ENCODE measurements around the gene DDIAS. TPM values are rescaled to one million over a fixed set of nuclear protein-coding genes. Genes with fewer than 3 reads are reported as not detected.
"Not testable (repeated sequence)": the region's sequence is repeated elsewhere in the genome, so short reads cannot be mapped to it uniquely, and the experiment has no call there.

The DDIAS gene, protein sequence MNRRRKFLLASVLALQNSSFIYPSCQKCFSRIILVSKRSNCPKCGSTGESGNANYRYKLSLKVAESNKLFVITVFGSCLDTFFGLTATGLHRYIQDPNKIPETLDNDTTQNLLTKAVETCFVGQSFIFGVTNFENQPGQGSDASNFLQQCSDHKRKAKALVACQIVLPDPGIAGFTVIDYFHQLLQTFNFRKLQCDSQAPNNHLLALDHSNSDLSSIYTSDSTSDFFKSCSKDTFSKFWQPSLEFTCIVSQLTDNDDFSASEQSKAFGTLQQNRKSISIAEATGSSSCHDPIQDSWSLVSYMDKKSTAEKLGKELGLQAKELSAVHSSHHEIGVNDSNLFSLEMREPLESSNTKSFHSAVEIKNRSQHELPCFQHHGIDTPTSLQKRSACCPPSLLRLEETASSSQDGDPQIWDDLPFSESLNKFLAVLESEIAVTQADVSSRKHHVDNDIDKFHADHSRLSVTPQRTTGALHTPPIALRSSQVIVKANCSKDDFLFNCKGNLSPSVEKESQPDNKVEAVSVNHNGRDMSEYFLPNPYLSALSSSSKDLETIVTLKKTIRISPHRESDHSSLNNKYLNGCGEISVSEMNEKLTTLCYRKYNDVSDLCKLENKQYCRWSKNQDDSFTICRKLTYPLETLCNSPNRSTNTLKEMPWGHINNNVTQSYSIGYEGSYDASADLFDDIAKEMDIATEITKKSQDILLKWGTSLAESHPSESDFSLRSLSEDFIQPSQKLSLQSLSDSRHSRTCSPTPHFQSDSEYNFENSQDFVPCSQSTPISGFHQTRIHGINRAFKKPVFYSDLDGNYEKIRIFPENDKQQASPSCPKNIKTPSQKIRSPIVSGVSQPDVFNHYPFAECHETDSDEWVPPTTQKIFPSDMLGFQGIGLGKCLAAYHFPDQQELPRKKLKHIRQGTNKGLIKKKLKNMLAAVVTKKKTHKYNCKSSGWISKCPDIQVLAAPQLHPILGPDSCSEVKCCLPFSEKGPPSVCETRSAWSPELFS
- total RNA-seq (under 1 TPM in 3 of 4 donors, not detected in 1; 0.16 to 0.71 (median 0.41) TPM), polyA plus RNA-seq (1 to 10 TPM in 1 of 3 donors, under 1 TPM in 2; 0.60 to 3.1 (median 0.92) TPM)

- peaks cover 0 to 31% (median 26%) of the 10 kb centered on the region in 4 donors for H3K4me1 ChIP-seq
- H3K27ac ChIP-seq = peak within 1 kb of the TSS; percentile 87 to 96 (median 94)
- peak; percentile 98 for DNase-seq
- intact Hi-C loops (cut with DNase I) = loop anchor here (2.0 to 10.0 kb wide), 5 partner anchors 171 to 913 kb away; partner anchors contain the start of genes PCF11 and RAB30
- 0 to 1% methylated on average over 49 of the region's 49 CpGs for WGBS, 2 donors
- H3K27me3 ChIP-seq = no peaks in the 10 kb centered on the region
- H3K4me3 ChIP-seq = peak within 1 kb of the TSS; percentile 57 to 70 (median 60)
- H3K36me3 ChIP-seq = no peaks in the 10 kb centered on the region
- H3K9me3 ChIP-seq = no peaks in the 10 kb centered on the region
- TF ChIP-seq POLR2AphosphoS5 (IDR thresholded peaks at IDR 0.05) = peak; percentile 88 to 98 (median 90)
- TF ChIP-seq EP300 (IDR thresholded peaks at IDR 0.05) = peak in 1 of 4 donors; percentile 38
- TF ChIP-seq POLR2A (IDR thresholded peaks at IDR 0.05) = peak; percentile 61 to 66
- TF ChIP-seq, protein P1, sequence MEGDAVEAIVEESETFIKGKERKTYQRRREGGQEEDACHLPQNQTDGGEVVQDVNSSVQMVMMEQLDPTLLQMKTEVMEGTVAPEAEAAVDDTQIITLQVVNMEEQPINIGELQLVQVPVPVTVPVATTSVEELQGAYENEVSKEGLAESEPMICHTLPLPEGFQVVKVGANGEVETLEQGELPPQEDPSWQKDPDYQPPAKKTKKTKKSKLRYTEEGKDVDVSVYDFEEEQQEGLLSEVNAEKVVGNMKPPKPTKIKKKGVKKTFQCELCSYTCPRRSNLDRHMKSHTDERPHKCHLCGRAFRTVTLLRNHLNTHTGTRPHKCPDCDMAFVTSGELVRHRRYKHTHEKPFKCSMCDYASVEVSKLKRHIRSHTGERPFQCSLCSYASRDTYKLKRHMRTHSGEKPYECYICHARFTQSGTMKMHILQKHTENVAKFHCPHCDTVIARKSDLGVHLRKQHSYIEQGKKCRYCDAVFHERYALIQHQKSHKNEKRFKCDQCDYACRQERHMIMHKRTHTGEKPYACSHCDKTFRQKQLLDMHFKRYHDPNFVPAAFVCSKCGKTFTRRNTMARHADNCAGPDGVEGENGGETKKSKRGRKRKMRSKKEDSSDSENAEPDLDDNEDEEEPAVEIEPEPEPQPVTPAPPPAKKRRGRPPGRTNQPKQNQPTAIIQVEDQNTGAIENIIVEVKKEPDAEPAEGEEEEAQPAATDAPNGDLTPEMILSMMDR (IDR thresholded peaks at IDR 0.05) = no peak
Observed at GRCh38 chr11:82901165-82901921, at the start of gene DDIAS. Gene DDIAS, plus strand, starts transcription at chr11:82901736. Its CDS starts 13,003 bp downstream, at chr11:82914739.

DNA sequence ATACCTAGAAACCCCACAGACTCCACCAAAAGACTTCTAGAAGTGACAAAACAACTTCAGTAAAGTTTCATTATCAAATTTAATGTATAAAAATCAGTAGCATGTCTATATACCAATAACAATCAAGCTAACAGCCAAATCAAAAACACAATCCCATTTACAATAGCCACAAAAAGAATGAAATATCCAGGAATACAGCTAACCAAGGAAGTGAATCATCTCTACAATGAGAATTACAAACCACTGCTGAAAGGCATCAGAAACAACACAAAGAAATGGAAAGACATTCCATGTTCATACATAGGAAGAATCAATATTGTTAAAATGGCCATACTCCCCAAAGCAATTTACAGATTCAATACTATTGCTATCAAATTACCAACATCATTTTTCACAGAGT, 47.3 kb upstream of the DDIAS start:
- Histone ChIP-seq H3K27ac (no peak overlapping the region), H3K4me1 (peaks cover 0 to 11% (median 6%) of the 10 kb centered on the region in 4 donors), H3K9me3 (no peaks in the 10 kb centered on the region), H3K27me3 (no peaks in the 10 kb centered on the region), H3K36me3 (peaks cover 0 to 6% (median 0%) of the 10 kb centered on the region in 4 donors), H3K4me3 (no peak overlapping the region)
- intact Hi-C loops (cut with DNase I) = no loop called here
- no peak for DNase-seq
- TF ChIP-seq, protein P1 (IDR thresholded peaks at IDR 0.05) = no peak

DNA sequence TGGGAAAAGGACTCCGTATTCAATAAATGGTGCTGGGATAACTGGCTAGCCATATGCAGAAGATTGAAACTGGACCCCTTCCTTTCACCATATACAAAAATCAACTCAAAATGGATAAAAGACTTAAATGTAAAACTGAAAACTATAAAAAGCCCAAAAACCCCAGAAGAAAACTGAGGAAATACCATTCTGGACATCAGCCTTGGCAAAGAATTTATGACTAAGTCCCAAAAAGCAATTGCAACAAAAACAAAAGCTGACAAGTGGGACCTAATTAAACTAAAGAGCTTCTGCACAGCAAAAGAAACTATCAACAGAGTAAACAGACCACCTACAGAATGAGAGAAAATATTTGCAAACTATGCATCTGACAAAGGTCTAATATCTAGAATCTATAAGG, 46.6 kb upstream of the DDIAS start:
- DNase-seq; H3K4me3 ChIP-seq; H3K27me3 ChIP-seq; intact Hi-C loops (cut with DNase I); H3K27ac ChIP-seq; H3K9me3 ChIP-seq; H3K36me3 ChIP-seq: not testable (repeated sequence)
- 96 to 100% methylated on average over 1 of the region's 1 CpG for WGBS, 2 donors
- peaks cover 0 to 11% (median 6%) of the 10 kb centered on the region in 4 donors for H3K4me1 ChIP-seq

DNA sequence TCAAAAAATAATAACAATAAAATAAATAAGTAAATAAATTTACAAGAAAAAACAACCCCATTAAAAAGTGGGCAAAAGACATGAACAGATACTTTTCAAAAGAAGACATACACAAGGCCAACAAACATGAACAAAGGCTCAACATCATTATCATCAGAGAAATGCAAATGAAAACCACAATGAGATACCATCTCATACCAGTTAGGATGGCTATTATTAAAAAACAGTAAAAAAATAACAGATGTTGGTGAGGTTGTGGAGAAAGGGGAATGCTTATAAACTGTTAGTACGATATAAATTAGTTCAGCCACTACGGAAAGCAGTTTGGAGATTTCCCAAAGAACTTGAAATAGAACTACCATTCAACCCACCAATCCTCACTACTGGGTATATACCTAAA, 45.9 kb upstream of the DDIAS start:
- WGBS, 2 donors = 96% methylated on average over 2 of the region's 2 CpGs
- intact Hi-C loops (cut with DNase I) = no loop called here
- DNase-seq = no peak
- no peak overlapping the region for H3K4me3 ChIP-seq
- H3K27me3 ChIP-seq = no peaks in the 10 kb centered on the region
- no peaks in the 10 kb centered on the region for H3K36me3 ChIP-seq
- H3K9me3 ChIP-seq = no peaks in the 10 kb centered on the region
- peaks cover 0 to 11% (median 6%) of the 10 kb centered on the region in 4 donors for H3K4me1 ChIP-seq
- no peak overlapping the region for H3K27ac ChIP-seq
- TF ChIP-seq, protein P1 (IDR thresholded peaks at IDR 0.05) = no peak
- TF ChIP-seq EP300 (IDR thresholded peaks at IDR 0.05) = no peak
- no peak for TF ChIP-seq POLR2AphosphoS5 (IDR thresholded peaks at IDR 0.05)
- TF ChIP-seq POLR2A (IDR thresholded peaks at IDR 0.05) = no peak

Measured in sigmoid colon (tissue), 7 donors.